Endodermal cell (in vitro differentiated cells): ENCODE measurements around the gene DKK3. TPM values are rescaled to one million over a fixed set of nuclear protein-coding genes. Genes with fewer than 3 reads are reported as not detected.

ENCODE experiments used
- DNase-seq: peaks from one replicate; pipeline ENCODE4 v3.0.0-alpha.2; 2017
- H3K27ac ChIP-seq: 2 replicates; pipeline ENCODE4 v1.5.1; 2013; ENCODE audit warnings: mild to moderate bottlenecking, low read depth, low read length, moderate library complexity
- H3K27me3 ChIP-seq: 2 replicates; pipeline ENCODE4 v1.6.1; 2013; ENCODE audit warnings: mild to moderate bottlenecking, low read length, moderate library complexity; ENCODE audit not compliant: insufficient read depth, control insufficient read depth, poor library complexity, severe bottlenecking
- H3K36me3 ChIP-seq: 2 replicates; pipeline ENCODE4 v1.7.0; 2013; ENCODE audit warnings: mild to moderate bottlenecking, low read length, moderate library complexity; ENCODE audit not compliant: control insufficient read depth, insufficient read depth
- H3K4me1 ChIP-seq: one replicate; pipeline ENCODE4 v1.7.0; 2013; ENCODE audit warnings: low read length; ENCODE audit not compliant: control insufficient read depth, insufficient read depth
- H3K4me3 ChIP-seq: 2 replicates; pipeline ENCODE4 v1.5.1; 2013; ENCODE audit warnings: mild to moderate bottlenecking, low read length, moderate library complexity
- H3K9ac ChIP-seq: 2 replicates; pipeline ENCODE4 v1.6.1; 2013; ENCODE audit warnings: mild to moderate bottlenecking, low read length, moderate library complexity; ENCODE audit not compliant: poor library complexity, severe bottlenecking; ENCODE audit errors: extremely low read depth
- H3K9me3 ChIP-seq: 2 replicates; pipeline ENCODE4 v1.6.1; 2013; ENCODE audit warnings: mild to moderate bottlenecking, low read length, moderate library complexity; ENCODE audit not compliant: control insufficient read depth
- H3K27ac Mint-ChIP-seq: 2 replicates; pipeline ENCODE4 v1.8.0; 2020; ENCODE audit warnings: mixed read lengths
- H3K27me3 Mint-ChIP-seq: 2 replicates; pipeline ENCODE4 v1.8.0; 2021; ENCODE audit warnings: mild to moderate bottlenecking, mixed read lengths; ENCODE audit not compliant: insufficient read depth
- H3K36me3 Mint-ChIP-seq: 2 replicates; pipeline ENCODE4 v1.8.0; 2020; ENCODE audit warnings: low read depth, mixed read lengths
- H3K4me1 Mint-ChIP-seq: 2 replicates; pipeline ENCODE4 v1.8.0; 2020; ENCODE audit warnings: mixed read lengths
- H3K4me3 Mint-ChIP-seq: 2 replicates; pipeline ENCODE4 v1.8.0; 2020; ENCODE audit warnings: mild to moderate bottlenecking, moderate library complexity, mixed read lengths
- H3K9me3 Mint-ChIP-seq: 2 replicates; pipeline ENCODE4 v1.8.0; 2020; ENCODE audit warnings: mild to moderate bottlenecking, mixed read lengths
- CTCF ChIP-seq: fragments of 200-600 bp; sonication (generic); conservative IDR thresholded peaks from 2 replicates; pipeline ENCODE4 v1.5.0; 2021; ENCODE audit warnings: antibody characterized with exemption, mild to moderate bottlenecking
- WGBS, 2 experiments: methylation state at CpG; one replicate each; pipeline versions ENCODE4 v1.1.5 to v1.1.7; 2013; ENCODE audit warnings: missing lambda C conversion rate in 2 of 2, mixed read lengths in 1 of 2; ENCODE audit not compliant: insufficient coverage in 1 of 2, insufficient read length in 1 of 2; 5-methylcytosine and 5-hydroxymethylcytosine counted together
- total RNA-seq, 2 donors: library from RNA; stranded (reverse); fragmentation: NEBNext Ultra II Directional in 1 of 2; extraction: Animal tissue kit (Norgen Biotek cat#: 25700) in 1 of 2; gene quantifications; 2 replicates in 1 of 2; 3 replicates in 1 of 2; pipeline ENCODE4 v1.2.1, GENCODE V29; 2021

DKK3 gene
- total RNA-seq, 2 donors from 2014 or later, result 18.8 to 42.6 TPM

GRCh38 chr11:12016246-12016645 lies 7.8 kb upstream of the DKK3 start:
- WGBS, 2 experiments, result 88 to 91% methylated on average over 2 of the region's 2 CpGs

GRCh38 chr11:12015486-12015885 lies 7.1 kb upstream of the DKK3 start:
- Histone ChIP-seq H3K4me3 (no peak overlapping the region), H3K9me3 (no peaks in the 10 kb centered on the region), H3K4me1 (peaks cover 9% of the 10 kb centered on the region), H3K27ac (no peak overlapping the region), H3K27me3 (peaks cover 17% of the 10 kb centered on the region), H3K36me3 (no peaks in the 10 kb centered on the region), H3K9ac (no peak overlapping the region)
- DNase-seq, result no peak
- no peak for TF ChIP-seq CTCF
- peaks cover 45% of the 10 kb centered on the region for H3K27me3 Mint-ChIP-seq
- peaks cover 21% of the 10 kb centered on the region for H3K4me1 Mint-ChIP-seq
- H3K36me3 Mint-ChIP-seq, result no peaks in the 10 kb centered on the region
- no peak overlapping the region for H3K4me3 Mint-ChIP-seq
- no peaks in the 10 kb centered on the region for H3K9me3 Mint-ChIP-seq
- no peak overlapping the region for H3K27ac Mint-ChIP-seq

More at GRCh38 chr11:12016246-12016645, 7.8 kb upstream of the DKK3 start:
- Mint-ChIP-seq H3K4me1 (peaks cover 23% of the 10 kb centered on the region), H3K27me3 (peaks cover 38% of the 10 kb centered on the region), H3K36me3 (no peaks in the 10 kb centered on the region), H3K4me3 (no peak overlapping the region), H3K27ac (no peak overlapping the region), H3K9me3 (no peaks in the 10 kb centered on the region)
- Histone ChIP-seq H3K9me3 (peaks cover 3% of the 10 kb centered on the region), H3K4me1 (peaks cover 9% of the 10 kb centered on the region), H3K4me3 (no peak overlapping the region), H3K27me3 (peaks cover 10% of the 10 kb centered on the region), H3K9ac (no peak overlapping the region), H3K36me3 (no peaks in the 10 kb centered on the region), H3K27ac (no peak overlapping the region)
- TF ChIP-seq CTCF, result peak; percentile 23
- DNase-seq, result no peak

DNA sequence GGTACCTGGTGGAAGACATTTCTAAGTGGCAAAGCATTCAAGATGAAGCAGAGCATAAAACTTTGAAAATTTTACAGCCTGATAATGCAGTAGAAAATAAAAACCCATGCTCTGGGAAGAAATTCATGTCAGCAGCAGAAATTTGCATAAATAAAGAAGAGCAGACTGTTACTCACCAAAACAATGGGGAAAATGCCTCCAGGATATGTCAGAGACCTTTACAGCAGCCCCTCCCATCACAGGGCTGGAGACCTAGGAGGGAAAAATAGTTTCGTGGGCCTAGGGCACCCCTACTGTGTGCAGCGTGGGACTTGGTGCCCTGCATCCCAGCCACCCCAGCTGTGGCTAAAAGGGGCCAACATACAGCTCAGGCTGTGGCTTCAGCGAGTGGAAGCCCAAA lies 5.4 kb upstream of the DKK3 start:
- Mint-ChIP-seq H3K27ac (no peak overlapping the region), H3K36me3 (no peaks in the 10 kb centered on the region), H3K9me3 (no peaks in the 10 kb centered on the region), H3K4me1 (peaks cover 9% of the 10 kb centered on the region), H3K4me3 (no peak overlapping the region), H3K27me3 (peaks cover 56% of the 10 kb centered on the region)
- Histone ChIP-seq H3K9ac (no peak overlapping the region), H3K36me3 (no peaks in the 10 kb centered on the region), H3K27ac (no peak overlapping the region), H3K27me3 (peaks cover 28% of the 10 kb centered on the region), H3K4me3 (no peak overlapping the region), H3K4me1 (peaks cover 6% of the 10 kb centered on the region), H3K9me3 (no peaks in the 10 kb centered on the region)
- 81 to 82% methylated on average over 3 of the region's 3 CpGs for WGBS, 2 experiments
- no peak for DNase-seq
- no peak for TF ChIP-seq CTCF
